Frontal cortex (tissue), 4 donors: Measurements from ENCODE around the gene MMP11. TPM values are rescaled to one million over a fixed set of nuclear protein-coding genes. Genes with fewer than 3 reads are reported as not detected.

Experiments used
- DNase-seq, 2 donors: peaks; one replicate each; pipeline ENCODE4 v3.0.0; 2012; ENCODE audit warnings: low spot score in 2 of 2
- FAIRE-seq: peaks from 2 replicates; lab custom pipeline; 2012; peaks lifted over from hg19 to GRCh38; lab: Jason Lieb, UNC
- total RNA-seq: library from RNA; depleted of rRNA; stranded (reverse); fragments of >200 nt; gene quantifications from one replicate; pipeline ENCODE4 v1.2.3, GENCODE V29; 2014
- donor health status: control.
- donor health status: control.
- donor health status: control.

MMP11 gene
- total RNA-seq, 1 donor from 2014 or later, result 18.8 TPM

GRCh38 chr22:23825246-23825905 lies 52.7 kb downstream of the MMP11 start:
- FAIRE-seq (no peak), DNase-seq (no peak)

- DNase-seq (no peak), FAIRE-seq (no peak)
Measured at GRCh38 chr22:23826510-23827350, 54.1 kb downstream of the MMP11 start.

GRCh38 chr22:23827351-23827995 lies 54.8 kb downstream of the MMP11 start:
- FAIRE-seq (no peak), DNase-seq (no peak)

GRCh38 chr22:23828800-23829680 lies 56.4 kb downstream of the MMP11 start:
- FAIRE-seq (no peak), DNase-seq (no peak)

GRCh38 chr22:23829845-23830372 lies 57.3 kb downstream of the MMP11 start:
- FAIRE-seq (no peak), DNase-seq (no peak)

- FAIRE-seq (no peak), DNase-seq (no peak)
Measured at GRCh38 chr22:23831261-23831660, 58.6 kb downstream of the MMP11 start.

- DNase-seq (no peak), FAIRE-seq (no peak)
Measured at GRCh38 chr22:23831781-23832180, 59.1 kb downstream of the MMP11 start.

- FAIRE-seq (no peak), DNase-seq (no peak)
Measured at GRCh38 chr22:23832226-23833016, 59.8 kb downstream of the MMP11 start.

GRCh38 chr22:23833017-23833751 lies 60.5 kb downstream of the MMP11 start:
- DNase-seq (no peak), FAIRE-seq (no peak)

Other genes with a start within 250 kb of the MMP11 start
- gene IGLL1, start 192.6 kb upstream of the MMP11 start, total RNA-seq, result not detected
- 0.82 TPM for gene DRICH1, start 140.5 kb upstream of the MMP11 start, total RNA-seq
- gene RGL4, start 81.8 kb upstream of the MMP11 start, total RNA-seq, result not detected
- 3.7 TPM for gene ZNF70, start 21.7 kb upstream of the MMP11 start, total RNA-seq
- not detected for gene VPREB3, start 18.4 kb upstream of the MMP11 start, total RNA-seq
- not detected for gene C22orf15, start 9.9 kb upstream of the MMP11 start, total RNA-seq
- gene CHCHD10, start 4.9 kb upstream of the MMP11 start, total RNA-seq, result 5.3 TPM
- 25.7 TPM for gene SMARCB1, start 14.1 kb downstream of the MMP11 start, total RNA-seq
- 0.82 TPM for gene DERL3, start 66.2 kb downstream of the MMP11 start, total RNA-seq
- 11.4 TPM for gene SLC2A11, start 85.0 kb downstream of the MMP11 start, total RNA-seq
- gene MIF, start 121.5 kb downstream of the MMP11 start, total RNA-seq, result 128 TPM
- gene GSTT2B, start 188.3 kb downstream of the MMP11 start, total RNA-seq, result 2.0 TPM
- 3.7 TPM for gene DDTL, start 194.0 kb downstream of the MMP11 start, total RNA-seq
- 24.9 TPM for gene DDT, start 201.6 kb downstream of the MMP11 start, total RNA-seq
- gene GSTT2, start 207.3 kb downstream of the MMP11 start, total RNA-seq, result 0.41 TPM
- not detected for gene GSTT4, start 232.6 kb downstream of the MMP11 start, total RNA-seq
- gene CABIN1, start 238.5 kb downstream of the MMP11 start, total RNA-seq, result 30.2 TPM